ENCODE measurements around the gene SIK2.

SIK2 gene

DNA sequence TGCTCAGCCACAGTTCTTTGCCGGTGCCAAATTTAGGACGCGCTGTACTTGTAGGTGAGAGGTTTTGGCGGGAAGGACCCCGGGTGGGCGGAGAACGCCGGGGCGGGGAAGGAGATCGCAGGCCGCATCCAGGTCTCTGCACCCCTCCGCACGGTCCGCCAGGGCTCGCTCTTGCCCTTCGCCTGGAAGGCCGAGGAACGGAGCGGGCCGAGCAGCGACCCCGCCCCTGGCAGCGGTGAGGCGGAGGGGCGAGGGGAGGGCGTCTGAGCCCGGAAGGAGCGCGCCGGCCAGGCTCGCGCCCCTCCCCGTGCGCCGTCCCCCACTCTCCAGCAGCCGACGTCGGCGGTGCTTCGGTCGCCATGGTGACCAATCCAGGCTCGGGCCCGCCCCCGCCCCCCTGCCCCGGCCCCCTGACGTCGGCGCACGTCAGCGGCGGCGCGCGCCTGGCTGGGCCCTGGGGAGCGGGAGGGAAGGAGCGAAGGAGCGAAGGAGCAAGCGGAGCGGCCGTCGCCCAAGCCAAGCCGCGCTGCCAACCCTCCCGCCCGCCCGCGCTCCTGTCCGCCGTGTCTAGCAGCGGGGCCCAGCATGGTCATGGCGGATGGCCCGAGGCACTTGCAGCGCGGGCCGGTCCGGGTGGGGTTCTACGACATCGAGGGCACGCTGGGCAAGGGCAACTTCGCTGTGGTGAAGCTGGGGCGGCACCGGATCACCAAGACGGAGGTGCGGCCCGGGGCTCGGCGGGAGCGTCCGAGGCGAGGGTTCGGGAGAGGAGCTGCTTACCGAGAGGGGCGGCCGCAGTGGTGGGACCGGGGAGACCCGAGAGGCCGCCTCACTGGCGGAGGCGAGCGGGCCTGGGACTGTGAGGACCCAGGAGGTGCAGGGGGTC is at the start of gene SIK2:
TSS of gene SIK2 (plus strand) at position 471 of the 886 bp plus-strand sequence. CDS start at position 586, 115 bp downstream.
- DNase-seq: peak; percentile 98

DNA sequence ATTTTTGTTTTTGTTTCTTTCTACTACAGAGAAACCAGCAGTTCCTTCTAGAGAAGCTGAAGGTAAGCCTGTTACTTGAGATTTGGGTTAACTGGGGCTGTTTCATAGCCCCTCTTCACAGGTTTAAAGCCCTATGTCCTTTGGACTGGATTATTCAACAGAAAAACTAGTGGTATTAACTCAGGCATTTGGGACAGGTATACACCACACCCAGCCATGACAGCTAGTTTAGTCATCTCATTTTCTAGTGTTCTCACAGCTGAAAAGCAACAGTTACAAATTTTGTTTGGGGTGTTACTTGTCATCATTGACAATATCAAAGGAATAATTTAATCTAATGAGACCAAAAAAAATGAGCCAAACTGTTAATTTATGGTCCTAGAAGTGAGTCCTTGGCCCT is 47.7 kb upstream of the SIK2 start:
- no peak for DNase-seq

DNA sequence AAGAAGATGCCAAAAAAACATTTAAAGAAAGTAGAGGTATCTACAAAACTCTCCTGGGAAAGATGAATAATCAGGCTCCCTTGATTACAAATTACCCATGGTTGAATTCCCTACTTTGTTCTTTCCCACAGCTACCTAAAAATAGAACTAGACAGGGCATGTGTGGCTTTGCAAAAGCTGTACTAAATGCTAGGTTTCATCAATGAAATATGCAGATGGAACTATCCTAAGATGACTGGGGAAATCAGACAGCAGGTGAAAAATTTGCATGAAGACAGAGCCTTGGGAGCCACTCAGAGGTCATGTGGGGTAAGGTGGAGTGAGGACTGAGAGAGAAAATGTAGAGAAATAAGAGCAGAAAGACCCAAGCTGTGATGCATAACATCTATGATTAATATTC is 47.0 kb upstream of the SIK2 start:
- DNase-seq: no peak

DNA sequence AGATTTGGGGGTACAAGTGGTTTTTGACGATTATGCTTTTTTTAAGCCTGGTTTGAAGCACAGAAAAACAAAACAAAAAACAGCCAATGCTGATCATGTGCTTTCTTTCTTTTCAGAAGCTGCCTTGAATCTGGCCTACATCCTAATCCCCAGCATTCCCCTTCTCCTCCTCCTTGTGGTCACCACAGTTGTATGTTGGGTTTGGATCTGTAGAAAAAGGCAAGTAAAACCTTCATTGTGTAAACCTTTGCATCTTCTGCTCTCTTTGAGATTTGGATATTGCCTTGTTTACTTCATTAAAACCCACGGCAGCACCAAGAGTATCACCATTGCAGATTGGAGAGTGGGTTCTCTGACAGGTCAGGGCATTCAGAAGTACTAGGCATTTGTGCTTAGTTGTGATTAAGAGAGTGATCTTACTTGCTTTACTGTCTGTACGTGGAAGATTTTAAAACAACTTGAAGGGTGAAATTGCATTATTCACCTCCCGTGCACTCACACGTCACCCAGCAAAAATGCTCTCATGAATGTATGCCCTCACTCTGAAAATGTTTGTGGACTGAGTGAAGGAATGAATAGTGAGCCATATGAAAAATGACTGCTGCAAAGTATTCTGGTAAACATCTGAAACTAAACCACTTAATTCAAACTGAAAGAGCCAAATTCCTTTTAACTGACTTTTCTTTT is 44.7 kb upstream of the SIK2 start:
- DNase-seq: no peak

DNA sequence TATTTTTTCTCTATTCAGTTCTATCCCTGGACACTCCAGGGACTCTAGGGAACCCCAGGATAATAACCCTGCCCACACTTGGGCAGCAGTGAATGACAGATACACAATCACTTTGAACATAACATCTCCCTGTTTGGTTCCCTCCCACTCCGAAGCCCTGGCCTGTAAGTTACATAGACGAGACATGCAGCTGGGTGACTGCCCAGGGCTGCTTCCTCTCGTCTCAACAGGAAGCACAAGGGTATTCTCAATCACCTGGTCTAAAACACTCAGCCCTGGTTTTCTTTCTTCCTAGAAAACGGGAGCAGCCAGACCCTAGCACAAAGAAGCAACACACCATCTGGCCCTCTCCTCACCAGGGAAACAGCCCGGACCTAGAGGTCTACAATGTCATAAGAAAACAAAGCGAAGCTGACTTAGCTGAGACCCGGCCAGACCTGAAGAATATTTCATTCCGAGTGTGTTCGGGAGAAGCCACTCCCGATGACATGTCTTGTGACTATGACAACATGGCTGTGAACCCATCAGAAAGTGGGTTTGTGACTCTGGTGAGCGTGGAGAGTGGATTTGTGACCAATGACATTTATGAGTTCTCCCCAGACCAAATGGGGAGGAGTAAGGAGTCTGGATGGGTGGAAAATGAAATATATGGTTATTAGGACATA is 42.3 kb upstream of the SIK2 start:
- no peak for DNase-seq

DNA sequence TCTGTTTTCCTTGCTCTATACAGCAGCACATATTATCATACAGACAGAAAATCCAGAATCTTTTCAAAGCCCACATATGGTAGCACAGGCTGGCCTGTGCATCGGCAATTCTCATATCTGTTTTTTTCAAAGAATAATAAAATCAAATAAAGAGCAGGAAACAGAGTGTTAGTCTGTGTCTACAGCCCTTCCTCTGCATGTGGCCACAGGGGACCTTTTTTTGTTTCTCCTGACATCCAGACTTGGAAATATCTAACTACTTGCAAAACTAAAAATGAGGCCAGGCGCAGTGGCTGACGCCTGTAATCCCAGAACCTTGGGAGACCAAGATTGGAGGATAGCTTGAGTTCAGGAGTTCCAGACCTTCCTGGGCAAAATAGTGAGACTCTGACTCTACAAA is 41.4 kb upstream of the SIK2 start:
- no peak for DNase-seq

DNA sequence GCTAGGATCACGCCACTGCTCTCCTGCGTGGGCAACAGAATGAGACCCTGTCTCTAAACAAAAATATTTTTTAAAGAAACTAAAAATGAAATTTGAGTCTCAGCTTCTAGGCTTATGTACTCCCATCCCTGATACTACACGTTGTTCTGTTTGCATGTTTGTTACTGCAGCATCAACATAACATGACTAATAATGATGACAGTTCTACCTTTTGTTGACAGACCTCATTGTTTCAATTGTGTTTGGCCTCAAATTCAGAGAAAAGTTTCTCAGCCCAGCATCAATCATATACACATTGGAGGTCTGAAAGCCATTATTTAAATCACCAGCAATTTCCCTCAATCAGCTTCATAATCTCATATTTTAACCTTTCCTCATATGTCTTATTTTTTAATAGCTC is 40.9 kb upstream of the SIK2 start:
- DNase-seq: no peak

DNA sequence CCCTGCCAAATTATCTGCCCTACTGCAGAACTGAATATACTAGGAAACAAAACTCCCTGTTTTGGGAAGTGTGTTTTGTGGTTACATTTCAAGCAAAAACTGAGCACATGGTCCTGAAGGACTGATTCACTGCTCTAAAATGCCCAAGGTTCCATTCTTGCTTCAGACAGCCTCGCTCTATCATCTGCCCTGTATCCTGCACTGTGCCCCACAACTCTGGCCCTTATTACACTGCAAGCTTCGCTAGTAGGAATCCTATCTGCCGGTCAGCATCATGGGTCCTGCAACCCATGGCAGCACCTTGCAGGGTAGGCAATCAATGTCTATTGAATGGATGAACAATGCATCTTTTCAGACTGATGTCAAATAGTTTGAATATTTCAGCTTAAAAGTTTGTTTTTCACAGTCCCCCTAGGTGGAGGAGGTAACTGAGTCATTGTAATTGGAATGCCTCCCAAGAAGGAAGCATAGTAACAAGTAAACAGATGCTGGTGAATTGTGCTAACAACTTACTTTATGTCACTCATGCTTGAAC is 40.4 kb upstream of the SIK2 start:
- no peak for DNase-seq

DNA sequence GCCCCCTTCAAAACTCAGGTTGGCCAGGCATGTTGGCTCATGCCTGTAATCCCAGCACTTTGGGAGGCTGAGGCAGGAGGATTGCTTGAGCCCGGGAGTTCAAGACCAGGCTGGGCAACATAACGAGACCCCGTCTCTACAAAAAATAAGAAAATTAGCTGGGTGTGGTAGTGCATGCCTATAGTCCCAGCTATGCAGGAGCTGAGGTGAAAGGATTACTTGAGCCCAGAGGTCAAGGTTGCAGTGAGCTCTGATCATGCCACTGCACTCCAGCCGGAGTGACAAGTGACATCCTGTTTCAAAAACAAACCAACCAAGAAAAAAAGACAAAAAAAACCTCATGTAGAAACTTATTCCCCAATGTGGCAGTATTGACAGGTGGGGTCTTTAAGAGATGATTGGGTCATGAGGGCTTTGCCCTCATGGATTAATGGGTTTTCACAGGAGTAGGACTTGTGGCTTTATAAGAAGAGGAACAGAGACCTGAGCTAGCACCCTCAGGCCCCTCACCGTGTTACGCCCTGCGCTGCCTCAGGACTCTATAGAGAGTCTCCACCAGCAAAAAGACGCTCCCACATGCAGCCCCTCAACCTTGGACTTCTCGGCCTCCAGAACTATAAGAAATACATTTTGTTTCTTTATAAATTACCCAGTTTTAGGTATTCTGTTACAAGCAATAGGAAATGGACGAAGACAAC is 39.4 kb upstream of the SIK2 start:
- no peak for DNase-seq

DNA sequence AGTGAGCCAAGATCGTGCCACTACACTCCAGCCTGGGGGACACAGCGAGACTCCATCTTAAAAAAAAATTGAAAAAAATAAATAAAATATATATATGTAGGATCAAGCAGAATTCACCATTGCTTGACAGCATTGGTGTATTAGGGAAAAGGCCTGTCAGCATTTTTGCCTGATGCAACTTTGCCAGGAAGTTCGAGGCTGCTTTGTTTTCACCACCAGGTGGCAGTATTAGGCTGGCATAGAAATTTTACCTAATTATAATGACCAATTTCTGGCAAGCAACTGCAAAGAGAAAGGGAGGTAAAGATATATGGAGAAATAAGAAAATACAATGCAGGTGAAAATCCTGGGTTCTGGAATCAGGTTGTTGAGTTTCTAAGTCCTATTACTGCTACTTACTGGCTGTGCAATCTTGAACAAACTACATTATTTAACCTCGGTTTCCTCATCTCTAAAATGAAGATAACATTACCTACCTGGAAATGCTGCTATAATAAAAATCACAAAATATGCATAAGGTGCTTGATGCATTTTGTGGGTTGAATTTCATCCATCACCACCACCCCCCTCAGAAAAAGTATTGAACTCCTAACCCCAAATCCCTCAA is 37.0 kb upstream of the SIK2 start:
- peak; percentile 49 for DNase-seq

DNA sequence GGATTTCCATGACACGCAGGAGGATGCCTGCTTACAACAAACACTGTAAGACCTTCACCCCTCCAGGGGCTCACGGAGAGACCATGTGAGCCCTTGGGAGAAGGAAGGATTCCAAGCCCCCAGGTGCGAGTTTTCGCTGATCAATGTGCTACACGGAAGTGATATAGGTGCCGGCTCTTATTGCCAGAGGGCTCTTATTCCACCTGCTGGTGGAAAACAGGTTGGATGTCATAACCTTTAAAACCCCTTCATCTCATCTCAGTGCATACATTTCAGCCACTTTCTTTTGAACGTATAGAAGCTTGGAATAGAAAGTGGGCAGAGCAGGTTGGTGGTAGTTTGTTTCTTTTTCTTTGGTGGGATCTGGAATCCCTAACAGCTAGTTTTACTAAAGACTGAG is 35.9 kb upstream of the SIK2 start:
- no peak for DNase-seq

DNA sequence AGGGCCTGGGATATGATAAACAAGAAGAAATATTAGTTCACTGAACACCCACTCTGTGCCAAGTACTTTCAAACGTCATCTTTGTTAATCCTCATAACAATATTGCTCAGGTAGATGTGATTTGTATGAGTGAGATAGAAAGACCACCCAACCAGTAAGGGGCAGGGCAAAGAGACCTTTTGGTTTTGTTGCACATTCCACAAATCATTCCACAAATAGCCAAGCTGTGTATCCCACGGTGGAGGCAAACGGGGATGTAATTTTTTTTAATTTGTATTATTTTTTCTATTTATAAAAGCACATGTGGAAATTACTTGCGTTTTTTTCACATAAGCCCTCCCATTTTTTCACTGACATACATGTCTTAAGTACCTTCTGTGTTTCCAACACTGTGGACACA is 32.8 kb upstream of the SIK2 start:
- DNase-seq: no peak

DNA sequence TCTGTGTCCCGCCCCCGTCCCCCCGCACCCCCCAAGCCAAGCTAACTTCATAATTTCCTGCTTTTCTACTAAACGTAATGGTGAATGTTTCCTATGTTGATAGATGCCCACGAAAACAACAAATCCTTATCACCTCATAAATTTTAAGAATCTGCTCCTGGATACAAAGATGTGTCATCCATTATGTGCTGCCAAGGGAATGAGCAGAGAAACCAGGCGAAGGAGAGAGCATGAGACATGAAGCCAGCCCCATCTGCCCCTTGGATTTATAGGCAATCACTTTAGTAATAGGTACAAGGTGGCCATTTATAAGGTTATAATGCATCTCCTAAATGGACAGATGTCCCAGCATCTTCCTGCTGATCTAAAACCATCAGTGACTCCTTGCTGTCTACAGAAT is 31.5 kb upstream of the SIK2 start:
- DNase-seq: no peak

DNA sequence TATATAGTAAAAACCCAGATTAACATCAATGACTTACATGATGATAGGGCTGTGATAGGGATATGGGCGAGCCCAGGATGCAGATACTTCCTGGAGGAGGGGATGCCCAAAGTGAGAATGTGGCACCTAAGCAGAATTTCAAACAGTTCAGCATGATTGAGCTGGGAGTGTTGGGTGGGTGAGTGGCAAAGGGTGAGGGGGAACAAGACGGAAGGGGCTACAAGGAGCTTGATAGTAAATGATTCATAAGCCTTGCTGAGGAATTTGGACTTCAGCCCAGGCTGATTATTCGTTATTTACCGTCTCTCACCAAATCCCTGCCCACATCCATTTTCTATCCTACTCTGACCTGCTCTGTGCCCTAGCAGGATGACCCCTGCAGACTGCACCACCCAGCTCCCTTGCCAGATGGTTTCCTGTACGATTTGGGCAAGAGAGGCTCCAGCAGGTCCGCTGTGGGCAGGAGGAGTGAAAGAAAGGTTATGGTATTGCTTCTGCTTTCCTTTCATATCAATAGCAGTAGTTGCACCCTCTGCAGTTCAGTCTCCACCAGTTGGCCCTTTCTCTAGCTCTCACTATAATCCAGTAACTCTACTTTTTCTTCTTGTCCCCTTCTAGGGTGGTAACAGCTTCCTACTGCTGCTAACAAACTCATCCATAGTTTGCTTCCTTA is 30.3 kb upstream of the SIK2 start:
- no peak for DNase-seq

DNA sequence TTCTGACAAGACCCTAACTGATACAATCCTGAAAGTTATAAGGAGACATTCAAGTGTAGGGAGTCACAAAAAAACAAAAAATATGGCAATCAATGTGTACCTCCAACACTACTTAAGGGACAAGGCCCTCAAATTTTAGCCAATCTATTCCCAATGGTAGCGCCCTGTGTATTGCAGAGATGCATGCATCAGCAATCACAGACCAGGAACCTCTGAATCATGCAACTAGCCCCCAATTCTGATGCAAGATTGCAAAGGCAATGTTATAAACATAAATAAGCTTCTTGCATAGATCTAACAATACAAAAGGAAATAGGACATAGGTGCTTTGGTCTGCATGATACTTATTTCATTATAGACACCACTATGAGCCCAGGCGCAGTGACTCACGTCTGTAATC is 29.7 kb upstream of the SIK2 start:
- no peak for DNase-seq

DNA sequence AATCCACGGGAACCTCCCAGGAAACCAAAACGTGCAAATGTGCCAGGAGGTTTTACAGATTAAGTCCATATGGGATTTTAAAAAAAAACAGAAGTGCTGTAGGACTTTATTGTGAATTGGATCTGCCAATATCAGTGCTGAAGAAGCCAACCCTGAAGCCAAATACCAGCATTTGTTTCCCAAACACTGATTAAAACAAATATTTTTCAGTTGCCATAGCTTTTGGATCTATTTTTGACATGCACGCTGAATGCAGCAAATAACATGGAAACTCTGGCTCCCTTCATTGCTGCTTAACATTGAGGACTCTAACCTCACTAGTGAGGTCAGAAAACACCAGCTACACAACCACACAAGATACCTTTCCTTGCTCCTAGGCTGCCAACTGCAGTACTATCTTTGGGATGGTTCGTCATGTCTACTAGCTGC is 28.4 kb upstream of the SIK2 start:
- no peak for DNase-seq

DNA sequence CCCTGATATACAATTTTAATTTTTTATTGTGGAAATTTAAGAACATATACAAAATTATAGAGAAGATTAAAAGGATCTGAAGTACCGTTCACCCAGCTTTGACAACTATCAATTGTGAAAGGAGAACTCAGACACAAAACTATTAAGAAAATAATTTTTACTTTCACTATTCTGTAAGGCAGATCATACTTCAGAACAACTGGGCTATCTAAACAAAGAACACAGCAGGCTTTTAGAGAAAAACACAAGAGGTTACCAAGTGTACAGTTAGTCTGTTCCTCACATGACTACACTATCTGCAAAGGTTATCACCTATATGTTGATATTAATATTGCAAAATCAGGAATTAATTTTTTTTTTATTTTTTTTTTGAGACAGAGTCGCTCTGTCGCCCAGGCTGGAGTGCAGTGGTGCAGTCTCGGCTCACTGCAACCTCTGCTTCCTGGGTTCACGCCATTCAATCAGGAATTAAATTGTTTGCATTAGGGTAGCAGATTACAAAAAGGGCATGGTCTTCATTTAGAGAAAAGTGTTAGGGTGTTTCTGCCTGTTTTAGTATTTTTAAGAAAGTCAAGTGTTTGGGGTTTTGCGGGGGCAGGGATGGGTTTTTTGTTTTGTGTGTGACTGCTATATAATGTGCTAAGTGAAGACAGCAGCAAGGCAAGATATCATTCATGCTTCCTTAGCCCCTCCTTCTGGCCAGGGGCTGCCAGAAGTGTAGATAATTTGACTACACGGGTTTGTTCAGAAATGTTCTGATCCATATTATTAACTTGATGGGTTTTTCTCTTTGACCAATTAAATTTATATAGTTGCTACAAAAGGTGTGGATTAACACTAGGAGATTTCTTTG is 27.6 kb upstream of the SIK2 start:
- peak; percentile 23 for DNase-seq

DNA sequence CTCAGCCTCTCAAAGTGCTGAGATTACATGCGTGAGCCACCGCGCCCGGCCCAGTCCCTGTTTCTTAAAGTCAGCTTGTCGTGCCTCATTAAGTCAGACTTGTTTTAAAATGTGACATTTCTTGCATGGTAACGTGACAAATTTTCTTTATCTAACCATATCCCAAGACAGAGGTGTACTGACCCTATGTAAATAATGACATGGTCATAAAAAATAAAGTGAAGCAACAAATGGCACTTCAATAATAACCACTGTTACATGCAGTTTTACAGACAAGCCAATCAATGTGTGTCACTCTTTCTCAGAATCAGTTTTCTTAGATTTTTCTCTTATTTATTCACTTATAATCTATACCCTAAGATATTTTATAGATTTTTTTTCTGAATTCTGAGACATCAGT is 26.5 kb upstream of the SIK2 start:
- DNase-seq: no peak

DNA sequence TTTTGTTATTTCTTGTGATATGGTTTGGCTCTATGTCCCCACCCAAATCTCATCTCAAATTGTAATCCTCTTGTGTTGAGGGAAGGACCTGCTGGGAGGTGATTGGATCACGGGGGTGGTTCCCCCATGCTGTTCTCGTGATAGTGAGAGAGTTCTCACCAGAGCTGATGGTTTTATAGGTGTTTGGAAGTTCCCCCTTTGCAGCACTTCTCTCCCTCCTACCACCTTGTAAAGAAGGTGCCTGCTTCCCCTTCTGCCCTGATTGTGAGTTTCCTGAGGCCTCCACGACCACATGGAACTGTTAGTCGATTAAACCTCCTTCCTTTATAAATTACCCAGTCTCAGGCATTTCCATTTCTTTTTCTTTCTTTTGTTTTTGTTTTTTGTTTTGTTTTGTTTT is 24.4 kb upstream of the SIK2 start:
- DNase-seq: no peak

DNA sequence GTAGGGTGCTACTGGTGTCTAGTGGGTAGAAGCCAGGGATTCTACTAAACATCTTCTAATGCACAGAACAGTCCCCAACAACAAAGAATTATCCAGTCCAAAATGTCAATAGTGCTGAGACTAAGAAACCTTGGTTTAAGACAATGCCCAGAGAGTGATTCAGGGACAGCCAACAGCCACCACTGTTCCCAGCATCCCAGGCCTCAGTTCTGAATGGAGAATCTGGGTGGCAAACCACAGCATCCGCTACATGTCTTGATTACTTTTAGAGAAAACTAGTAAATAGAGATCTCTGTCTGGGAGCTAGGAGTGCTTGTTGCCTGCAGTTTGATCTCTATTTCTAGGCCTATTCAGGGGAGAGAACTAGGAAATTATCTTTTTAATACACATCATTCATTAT is 20.9 kb upstream of the SIK2 start:
- DNase-seq: no peak

DNA sequence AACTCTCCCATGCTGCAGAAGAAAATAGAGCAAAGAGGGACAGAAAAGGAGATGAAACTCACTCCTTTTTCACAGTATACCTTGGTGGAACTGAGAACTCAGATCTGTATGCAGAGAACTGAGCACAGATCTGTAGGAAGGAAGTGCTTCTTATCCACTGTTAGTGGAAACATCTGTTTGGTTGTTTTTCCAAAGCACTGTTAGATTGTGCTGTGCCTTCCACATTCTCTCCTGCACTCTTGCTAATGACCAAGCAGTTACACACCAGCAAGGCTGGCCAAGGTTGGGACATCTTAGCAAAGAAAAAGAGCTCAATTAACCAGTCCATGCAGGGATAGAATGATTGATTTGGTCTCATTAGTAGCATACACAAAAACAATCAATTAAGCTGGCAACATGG is 20.1 kb upstream of the SIK2 start:
- DNase-seq: no peak
